ENCODE results near the gene B4GALNT3. TPM values are rescaled to one million over a fixed set of nuclear protein-coding genes. Genes with fewer than 3 reads are reported as not detected.

Gene B4GALNT3
- polyA plus RNA-seq, 2 donors, result 8.1 to 8.9 TPM

GRCh38 chr12:546920-547845 is 87.4 kb downstream of the B4GALNT3 start:
- H3K4me3 ChIP-seq (ENCODE audit: low read depth in 1 of 2, low read length in 2 of 2), result no peak overlapping the region
- H3K27me3 ChIP-seq (ENCODE audit: control insufficient read depth in 1 of 2, insufficient read depth in 2 of 2, low read length in 2 of 2), result no peaks in the 10 kb centered on the region
- no peak overlapping the region for H3K27ac ChIP-seq (ENCODE audit: low read depth in 2 of 2, low read length in 1 of 2)
- no peaks in the 10 kb centered on the region for H3K36me3 ChIP-seq (ENCODE audit: control insufficient read depth in 2 of 2, insufficient read depth in 2 of 2, low read length in 1 of 2)
- H3K9me3 ChIP-seq (ENCODE audit: control insufficient read depth in 2 of 2, insufficient read depth in 1 of 2, low read depth in 1 of 2, low read length in 1 of 2), result no peaks in the 10 kb centered on the region
- peaks cover 1 to 5% of the 10 kb centered on the region in 2 donors for H3K4me1 ChIP-seq (ENCODE audit: control insufficient read depth in 2 of 2, insufficient read depth in 2 of 2, low read length in 1 of 2)
- WGBS, 2 donors, result 28 to 29% methylated on average over 44 of the region's 44 CpGs

- Histone ChIP-seq H3K27ac (ENCODE audit: low read depth in 2 of 2, low read length in 1 of 2) (no peak overlapping the region), H3K4me1 (ENCODE audit: control insufficient read depth in 2 of 2, insufficient read depth in 2 of 2, low read length in 1 of 2) (peaks cover 2 to 3% of the 10 kb centered on the region in 2 donors), H3K4me3 (ENCODE audit: low read depth in 1 of 2, low read length in 2 of 2) (no peak overlapping the region), H3K36me3 (ENCODE audit: control insufficient read depth in 2 of 2, insufficient read depth in 2 of 2, low read length in 1 of 2) (no peaks in the 10 kb centered on the region), H3K9me3 (ENCODE audit: control insufficient read depth in 2 of 2, insufficient read depth in 1 of 2, low read depth in 1 of 2, low read length in 1 of 2) (no peaks in the 10 kb centered on the region), H3K27me3 (ENCODE audit: control insufficient read depth in 1 of 2, insufficient read depth in 2 of 2, low read length in 2 of 2) (no peaks in the 10 kb centered on the region)
- 74 to 77% methylated on average over 11 to 13 of the region's 13 CpGs for WGBS, 2 donors
Observed at GRCh38 chr12:547883-548470, 88.2 kb downstream of the B4GALNT3 start.

- H3K4me3 ChIP-seq (ENCODE audit: low read depth in 1 of 2, low read length in 2 of 2), result no peak overlapping the region
- no peaks in the 10 kb centered on the region for H3K9me3 ChIP-seq (ENCODE audit: control insufficient read depth in 2 of 2, insufficient read depth in 1 of 2, low read depth in 1 of 2, low read length in 1 of 2)
- WGBS, 2 donors, result 92% methylated on average over 29 of the region's 29 CpGs
- peaks cover 2 to 3% of the 10 kb centered on the region in 2 donors for H3K4me1 ChIP-seq (ENCODE audit: control insufficient read depth in 2 of 2, insufficient read depth in 2 of 2, low read length in 1 of 2)
- H3K27ac ChIP-seq (ENCODE audit: low read depth in 2 of 2, low read length in 1 of 2), result no peak overlapping the region
- no peaks in the 10 kb centered on the region for H3K36me3 ChIP-seq (ENCODE audit: control insufficient read depth in 2 of 2, insufficient read depth in 2 of 2, low read length in 1 of 2)
- no peaks in the 10 kb centered on the region for H3K27me3 ChIP-seq (ENCODE audit: control insufficient read depth in 1 of 2, insufficient read depth in 2 of 2, low read length in 2 of 2)
Observed at GRCh38 chr12:549476-550082, 89.8 kb downstream of the B4GALNT3 start.

- WGBS, 2 donors, result 63 to 66% methylated on average over 18 of the region's 18 CpGs
- Histone ChIP-seq H3K4me1 (ENCODE audit: control insufficient read depth in 2 of 2, insufficient read depth in 2 of 2, low read length in 1 of 2) (peaks cover 2 to 3% of the 10 kb centered on the region in 2 donors), H3K36me3 (ENCODE audit: control insufficient read depth in 2 of 2, insufficient read depth in 2 of 2, low read length in 1 of 2) (no peaks in the 10 kb centered on the region), H3K27ac (ENCODE audit: low read depth in 2 of 2, low read length in 1 of 2) (no peak overlapping the region), H3K27me3 (ENCODE audit: control insufficient read depth in 1 of 2, insufficient read depth in 2 of 2, low read length in 2 of 2) (no peaks in the 10 kb centered on the region), H3K4me3 (ENCODE audit: low read depth in 1 of 2, low read length in 2 of 2) (no peak overlapping the region), H3K9me3 (ENCODE audit: control insufficient read depth in 2 of 2, insufficient read depth in 1 of 2, low read depth in 1 of 2, low read length in 1 of 2) (no peaks in the 10 kb centered on the region)
Observed at GRCh38 chr12:550473-551260, 90.9 kb downstream of the B4GALNT3 start.

GRCh38 chr12:552466-552865 is 92.7 kb downstream of the B4GALNT3 start:
- no peaks in the 10 kb centered on the region for H3K27me3 ChIP-seq (ENCODE audit: control insufficient read depth in 1 of 2, insufficient read depth in 2 of 2, low read length in 2 of 2)
- no peaks in the 10 kb centered on the region for H3K36me3 ChIP-seq (ENCODE audit: control insufficient read depth in 2 of 2, insufficient read depth in 2 of 2, low read length in 1 of 2)
- no peaks in the 10 kb centered on the region for H3K9me3 ChIP-seq (ENCODE audit: control insufficient read depth in 2 of 2, insufficient read depth in 1 of 2, low read depth in 1 of 2, low read length in 1 of 2)
- H3K4me1 ChIP-seq (ENCODE audit: control insufficient read depth in 2 of 2, insufficient read depth in 2 of 2, low read length in 1 of 2), result peaks cover 2 to 3% of the 10 kb centered on the region in 2 donors
- no peak overlapping the region for H3K27ac ChIP-seq (ENCODE audit: low read depth in 2 of 2, low read length in 1 of 2)
- no peak overlapping the region for H3K4me3 ChIP-seq (ENCODE audit: low read depth in 1 of 2, low read length in 2 of 2)
- WGBS, 2 donors, result 41 to 58% methylated on average over 6 of the region's 6 CpGs

- Histone ChIP-seq H3K27ac (ENCODE audit: low read depth in 2 of 2, low read length in 1 of 2) (no peak overlapping the region), H3K4me3 (ENCODE audit: low read depth in 1 of 2, low read length in 2 of 2) (no peak overlapping the region), H3K4me1 (ENCODE audit: control insufficient read depth in 2 of 2, insufficient read depth in 2 of 2, low read length in 1 of 2) (peaks cover 2 to 3% of the 10 kb centered on the region in 2 donors), H3K9me3 (ENCODE audit: control insufficient read depth in 2 of 2, insufficient read depth in 1 of 2, low read depth in 1 of 2, low read length in 1 of 2) (no peaks in the 10 kb centered on the region), H3K27me3 (ENCODE audit: control insufficient read depth in 1 of 2, insufficient read depth in 2 of 2, low read length in 2 of 2) (no peaks in the 10 kb centered on the region), H3K36me3 (ENCODE audit: control insufficient read depth in 2 of 2, insufficient read depth in 2 of 2, low read length in 1 of 2) (no peaks in the 10 kb centered on the region)
- WGBS, 2 donors, result 73 to 79% methylated on average over 23 of the region's 23 CpGs
Observed at GRCh38 chr12:553216-554000, 93.7 kb downstream of the B4GALNT3 start.

- Histone ChIP-seq H3K9me3 (ENCODE audit: control insufficient read depth in 2 of 2, insufficient read depth in 1 of 2, low read depth in 1 of 2, low read length in 1 of 2) (no peaks in the 10 kb centered on the region), H3K4me1 (ENCODE audit: control insufficient read depth in 2 of 2, insufficient read depth in 2 of 2, low read length in 1 of 2) (peaks cover 3 to 4% of the 10 kb centered on the region in 2 donors), H3K27ac (ENCODE audit: low read depth in 2 of 2, low read length in 1 of 2) (no peak overlapping the region), H3K36me3 (ENCODE audit: control insufficient read depth in 2 of 2, insufficient read depth in 2 of 2, low read length in 1 of 2) (no peaks in the 10 kb centered on the region), H3K4me3 (ENCODE audit: low read depth in 1 of 2, low read length in 2 of 2) (no peak overlapping the region), H3K27me3 (ENCODE audit: control insufficient read depth in 1 of 2, insufficient read depth in 2 of 2, low read length in 2 of 2) (no peaks in the 10 kb centered on the region)
- 80 to 84% methylated on average over 8 of the region's 8 CpGs for WGBS, 2 donors
Observed at GRCh38 chr12:554001-554285, 94.2 kb downstream of the B4GALNT3 start.

GRCh38 chr12:556498-556897 is 96.8 kb downstream of the B4GALNT3 start:
- Histone ChIP-seq H3K4me3 (ENCODE audit: low read depth in 1 of 2, low read length in 2 of 2) (no peak overlapping the region), H3K36me3 (ENCODE audit: control insufficient read depth in 2 of 2, insufficient read depth in 2 of 2, low read length in 1 of 2) (no peaks in the 10 kb centered on the region), H3K27me3 (ENCODE audit: control insufficient read depth in 1 of 2, insufficient read depth in 2 of 2, low read length in 2 of 2) (no peaks in the 10 kb centered on the region), H3K4me1 (ENCODE audit: control insufficient read depth in 2 of 2, insufficient read depth in 2 of 2, low read length in 1 of 2) (peaks cover 3 to 10% of the 10 kb centered on the region in 2 donors), H3K27ac (ENCODE audit: low read depth in 2 of 2, low read length in 1 of 2) (no peak overlapping the region), H3K9me3 (ENCODE audit: control insufficient read depth in 2 of 2, insufficient read depth in 1 of 2, low read depth in 1 of 2, low read length in 1 of 2) (no peaks in the 10 kb centered on the region)
- 93% methylated on average over 20 of the region's 20 CpGs for WGBS, 2 donors

GRCh38 chr12:558580-558979 is 98.8 kb downstream of the B4GALNT3 start:
- Histone ChIP-seq H3K36me3 (ENCODE audit: control insufficient read depth in 2 of 2, insufficient read depth in 2 of 2, low read length in 1 of 2) (peaks cover 0 to 4% of the 10 kb centered on the region in 2 donors), H3K4me3 (ENCODE audit: low read depth in 1 of 2, low read length in 2 of 2) (no peak overlapping the region), H3K9me3 (ENCODE audit: control insufficient read depth in 2 of 2, insufficient read depth in 1 of 2, low read depth in 1 of 2, low read length in 1 of 2) (no peaks in the 10 kb centered on the region), H3K27ac (ENCODE audit: low read depth in 2 of 2, low read length in 1 of 2) (no peak overlapping the region), H3K4me1 (ENCODE audit: control insufficient read depth in 2 of 2, insufficient read depth in 2 of 2, low read length in 1 of 2) (peaks cover 0 to 13% of the 10 kb centered on the region in 2 donors), H3K27me3 (ENCODE audit: control insufficient read depth in 1 of 2, insufficient read depth in 2 of 2, low read length in 2 of 2) (no peaks in the 10 kb centered on the region)
- WGBS, 2 donors, result 43 to 65% methylated on average over 4 of the region's 4 CpGs
